GM19023 (cell line): Measurements from ENCODE around the gene CROCC.

ENCODE experiments used
- ATAC-seq: cut with Tn5 transposase; IDR thresholded peaks from one replicate; pipeline ENCODE4 v1.9.1; 2021; ENCODE audit warnings: mild to moderate bottlenecking, moderate library complexity; ENCODE audit not compliant: unreplicated experiment

Gene CROCC

DNA sequence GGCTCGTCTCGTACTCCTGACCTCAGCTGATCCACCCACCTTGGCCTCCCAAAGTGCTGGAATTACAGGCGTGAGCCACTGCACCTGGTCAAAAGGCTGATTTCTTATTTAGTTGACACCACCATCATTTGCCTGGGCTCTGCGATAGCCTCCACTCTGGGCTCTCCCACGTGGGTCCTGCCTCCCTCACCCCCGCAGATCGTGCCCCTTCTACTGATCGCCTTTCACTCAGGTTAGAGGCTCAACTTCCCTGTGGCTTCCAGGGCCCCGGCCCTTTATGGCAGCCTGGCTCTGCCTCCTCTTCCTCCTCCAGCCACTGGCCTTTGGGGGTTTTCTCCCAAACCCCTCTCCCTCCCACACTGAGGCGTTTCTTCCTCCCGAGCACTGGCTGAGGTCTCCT, 61.2 kb downstream of the CROCC start:
- no peak for ATAC-seq

DNA sequence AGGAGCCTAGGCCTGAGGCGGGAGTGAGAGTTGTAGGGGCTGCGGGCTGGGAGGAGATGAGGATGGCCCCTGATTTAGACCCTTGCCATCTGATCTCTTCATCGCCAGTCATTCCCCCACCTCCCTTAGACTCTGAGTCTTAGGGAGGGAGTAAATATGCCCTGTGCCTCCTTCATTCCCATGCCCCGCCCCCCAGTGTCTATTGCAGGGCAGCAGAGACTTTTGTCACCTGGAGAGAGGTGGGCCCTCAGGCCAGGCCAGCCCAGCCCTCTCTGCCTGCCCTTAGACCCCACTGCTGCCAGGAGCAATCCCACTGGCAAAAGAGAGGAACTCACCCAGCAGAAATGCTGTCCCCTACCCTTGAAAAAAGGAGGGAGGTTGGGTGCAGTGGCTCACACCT, 61.9 kb downstream of the CROCC start:
- no peak for ATAC-seq

DNA sequence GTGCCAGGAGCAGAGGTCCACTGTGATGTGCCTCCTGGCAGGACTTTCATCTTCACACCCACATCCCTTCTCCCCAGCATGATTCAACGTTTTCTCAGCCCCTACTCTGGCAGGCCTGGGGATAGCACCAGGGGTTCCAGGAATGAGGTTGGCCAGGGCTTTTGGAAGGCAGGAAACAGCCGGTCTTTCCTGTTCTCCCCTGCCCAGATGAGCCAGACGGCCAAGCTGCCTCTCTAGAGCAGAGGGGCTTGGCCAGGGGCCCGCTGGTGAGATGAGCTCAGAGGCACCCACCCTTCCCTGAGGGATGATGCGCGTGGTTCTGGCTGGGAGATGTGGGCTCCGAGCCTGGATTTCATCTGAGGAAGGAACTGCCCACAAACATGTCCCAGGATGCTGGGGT, 63.0 kb downstream of the CROCC start:
- ATAC-seq: no peak

- ATAC-seq: no peak
Observed at GRCh38 chr1:16986113-16986512, 64.4 kb downstream of the CROCC start.

GRCh38 chr1:16986560-16986959, 64.8 kb downstream of the CROCC start:
- ATAC-seq: no peak

- ATAC-seq: no peak
Observed at GRCh38 chr1:16986962-16987361, 65.2 kb downstream of the CROCC start.

GRCh38 chr1:16988210-16988609, 66.5 kb downstream of the CROCC start:
- no peak for ATAC-seq

GRCh38 chr1:16989676-16990391, 68.1 kb downstream of the CROCC start:
- no peak for ATAC-seq

DNA sequence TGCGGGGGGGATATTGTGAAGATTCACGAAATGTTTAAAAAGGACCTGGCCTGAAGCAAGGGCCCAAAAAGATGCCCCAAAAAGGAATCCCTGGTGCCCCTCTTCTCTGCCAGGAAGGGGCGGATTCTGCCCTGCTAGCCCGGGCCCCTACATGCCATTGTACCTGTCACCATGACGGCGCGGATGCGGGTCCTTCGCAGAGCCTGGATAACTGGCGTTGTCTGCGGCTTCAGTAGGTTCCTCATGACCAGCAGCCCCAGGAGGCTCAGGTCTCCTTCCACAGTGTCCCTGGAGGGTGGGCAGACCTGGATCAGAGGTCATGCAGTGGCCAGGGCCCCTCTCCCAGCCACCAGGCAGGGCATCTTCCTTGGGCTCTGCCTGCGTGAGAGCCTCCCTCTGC, 69.8 kb downstream of the CROCC start:
- ATAC-seq: no peak

DNA sequence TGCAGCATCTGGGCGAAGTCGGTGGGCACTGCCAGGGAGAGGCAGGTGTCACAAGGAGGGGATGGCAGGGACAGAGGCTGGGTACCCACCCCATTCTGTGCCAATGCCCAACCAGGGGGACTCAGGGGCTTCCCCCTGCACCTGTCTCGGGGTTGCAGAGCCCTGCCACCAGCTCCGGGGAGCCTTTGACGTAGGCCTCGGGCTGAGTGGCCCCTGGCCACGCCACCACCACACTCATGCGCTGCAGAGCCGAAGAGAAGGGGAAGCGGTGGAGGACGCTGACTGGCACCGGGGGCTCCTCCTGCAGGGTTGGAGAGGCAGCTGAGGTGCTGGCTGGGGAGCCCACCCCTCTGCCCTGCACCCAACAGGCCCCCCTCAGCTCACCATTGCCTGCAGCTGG, 70.4 kb downstream of the CROCC start:
- no peak for ATAC-seq

- ATAC-seq: no peak
Observed at GRCh38 chr1:16992675-16993074, 70.9 kb downstream of the CROCC start.

GRCh38 chr1:16993521-16994038, 71.8 kb downstream of the CROCC start:
- no peak for ATAC-seq

GRCh38 chr1:16996845-16997244, 75.1 kb downstream of the CROCC start:
- ATAC-seq: no peak

- no peak for ATAC-seq
Observed at GRCh38 chr1:16998589-16998988, 76.9 kb downstream of the CROCC start.

GRCh38 chr1:16999863-17000262, 78.1 kb downstream of the CROCC start:
- ATAC-seq: no peak

DNA sequence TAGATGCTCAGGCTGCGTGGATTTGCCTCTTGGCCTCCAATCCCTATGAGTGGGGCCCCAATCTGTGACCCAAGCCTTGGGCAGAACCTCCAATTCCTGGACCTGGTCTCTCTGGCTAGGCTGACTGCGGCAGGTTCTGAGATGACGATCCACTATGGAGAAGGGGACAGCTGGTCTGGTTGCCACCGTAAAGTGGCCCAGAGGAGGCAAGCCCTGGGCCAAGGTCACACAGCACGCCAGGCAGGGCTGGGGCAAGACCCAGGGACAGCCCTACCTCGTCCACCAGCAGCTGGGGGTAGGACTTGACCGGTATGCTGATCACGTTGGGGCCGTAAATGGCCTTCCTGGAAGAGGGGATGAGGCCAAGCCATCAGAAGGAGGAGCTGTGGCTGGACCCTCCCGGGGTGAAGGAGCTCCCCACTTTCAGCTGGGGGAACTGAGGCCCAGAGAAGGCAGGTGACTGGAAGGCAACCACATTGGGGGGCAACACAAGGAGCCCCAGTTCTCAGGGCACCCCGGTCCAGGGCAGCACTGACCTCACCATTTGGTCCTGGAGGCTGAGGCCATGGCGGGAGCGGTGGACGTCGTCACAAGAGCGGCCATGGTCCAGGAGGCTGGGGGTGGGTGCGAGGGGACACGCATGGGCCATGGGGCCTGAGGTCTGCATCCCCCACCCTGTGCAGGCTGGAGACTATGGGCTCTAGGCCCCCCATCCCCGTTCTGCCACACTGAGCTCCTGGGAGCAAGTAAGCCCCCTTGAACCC, 80.2 kb downstream of the CROCC start:
- no peak for ATAC-seq

- ATAC-seq: no peak
Observed at GRCh38 chr1:17002524-17002902, 80.8 kb downstream of the CROCC start.

DNA sequence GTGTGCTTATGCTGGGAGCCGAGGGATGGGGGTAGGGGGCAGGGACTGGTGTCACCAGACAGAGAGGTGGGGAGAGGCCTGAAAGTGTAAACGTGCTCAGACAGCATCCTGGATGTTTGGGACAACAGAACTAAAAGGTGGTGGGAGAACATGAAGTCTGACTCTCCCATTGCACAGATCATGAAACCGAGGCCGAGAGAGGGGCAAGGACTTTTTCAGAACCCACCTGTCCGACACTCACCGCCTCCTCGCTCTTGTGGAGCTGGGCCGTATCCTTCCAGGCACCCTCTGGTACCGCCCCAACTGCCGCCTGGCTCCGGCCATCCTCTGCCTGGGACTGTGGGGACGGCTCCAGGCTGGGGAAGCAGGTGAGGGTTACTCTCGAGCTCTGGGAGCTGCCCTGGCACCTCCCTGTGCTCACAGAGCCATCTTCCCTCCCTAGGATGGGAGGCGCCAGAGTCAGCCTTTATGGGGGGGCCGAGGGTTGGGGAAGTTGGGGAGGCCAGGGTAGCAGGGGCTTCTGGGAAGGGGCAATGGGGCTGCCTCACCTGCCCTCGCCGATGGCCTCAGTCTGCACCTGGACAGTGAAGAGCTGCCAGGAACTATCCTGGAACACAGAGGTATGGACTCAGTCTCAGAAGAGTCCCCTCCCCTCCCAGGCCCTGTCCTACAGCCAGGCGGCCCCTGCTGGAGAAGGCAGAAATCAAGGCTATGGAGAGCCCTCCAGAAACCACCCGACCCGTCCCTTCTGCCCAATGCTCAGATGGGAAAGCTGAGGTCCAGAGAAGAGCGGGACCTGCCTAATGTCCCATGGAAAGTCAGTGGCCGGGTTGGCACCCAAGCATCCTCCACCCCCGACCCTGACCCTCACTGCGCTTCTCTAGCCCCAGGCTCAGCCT, 83.0 kb downstream of the CROCC start:
- no peak for ATAC-seq

- no peak for ATAC-seq
Observed at GRCh38 chr1:17005365-17005740, 83.6 kb downstream of the CROCC start.

- ATAC-seq: no peak
Observed at GRCh38 chr1:17007121-17007520, 85.4 kb downstream of the CROCC start.

- ATAC-seq: no peak
Observed at GRCh38 chr1:17008208-17008855, 86.6 kb downstream of the CROCC start.
